ENCODE data around the gene RPS14. TPM values are rescaled to one million over a fixed set of nuclear protein-coding genes. Genes with fewer than 3 reads are reported as not detected.
A peak's percentile ranks its signal among the peaks of the same experiment; 100 is the strongest.
"Not testable (repeated sequence)": the region's sequence is repeated elsewhere in the genome, so short reads cannot be mapped to it uniquely, and the experiment has no call there.

Gene RPS14
- total and polyA plus RNA-seq, 9 of the 15 experiments (the other 6 are each of a cell fraction or from before 2014, with no cell fraction given) = 1,824 to 5,983 (median 3,017) TPM

DNA sequence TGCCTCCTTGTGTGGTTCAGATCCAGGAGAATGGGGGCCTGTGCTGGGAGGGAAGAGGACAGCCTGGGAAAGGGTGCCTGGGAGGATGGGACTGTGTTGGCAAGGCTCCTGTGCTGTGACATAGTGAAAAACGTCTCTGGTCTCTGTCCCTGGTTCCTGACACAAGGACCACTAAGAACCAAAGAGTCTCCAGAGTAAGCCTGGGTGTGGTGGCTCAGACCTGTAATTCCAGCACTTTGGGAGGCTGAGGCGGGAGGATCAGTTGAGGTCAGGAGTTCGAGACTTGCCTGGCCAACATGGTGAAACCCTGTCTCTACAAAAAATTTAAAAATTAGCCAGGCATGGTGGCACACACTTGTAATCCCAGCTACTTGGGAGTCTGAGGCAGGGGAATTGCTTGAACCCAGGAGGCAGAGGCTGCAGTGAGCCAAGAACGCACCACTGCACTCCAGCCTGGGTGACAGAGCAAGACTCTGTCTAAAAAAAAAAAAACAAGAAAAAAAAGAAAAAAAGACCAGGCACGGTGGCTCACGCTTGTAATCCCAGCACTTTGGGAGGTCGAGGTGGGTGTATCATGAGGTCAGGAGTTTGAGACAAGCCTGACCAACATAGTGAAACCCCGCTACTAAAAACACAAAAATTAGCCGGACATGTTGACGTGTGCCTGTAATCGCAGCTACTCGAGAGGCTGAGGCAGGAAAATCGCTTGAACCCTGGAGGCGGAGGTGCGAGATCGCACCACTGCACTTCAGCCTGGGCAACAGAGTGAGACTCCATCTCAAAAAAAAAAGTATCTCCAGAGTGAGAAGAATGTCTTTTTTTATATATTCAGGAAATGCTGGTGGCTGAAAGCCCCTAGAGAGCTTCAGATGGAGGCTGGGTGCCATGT is 35.4 kb downstream of the RPS14 start:
- H3K27me3 ChIP-seq (ENCODE audit: control insufficient read depth in 2 of 2, insufficient read depth in 2 of 2, low read length in 2 of 2); H3K4me2 ChIP-seq (ENCODE audit: insufficient read depth, low read length); in situ Hi-C loops (cut with MboI); H3K27ac ChIP-seq (ENCODE audit: extremely low read depth, low read depth, low read length); H3K36me3 ChIP-seq (ENCODE audit: control insufficient read depth, insufficient read depth, low read length); H3K9me3 ChIP-seq (replicated peaks; ENCODE audit: control insufficient read depth, insufficient read depth, low read depth, low read length); intact Hi-C loops (cut with micrococcal nuclease); H3K9me1 ChIP-seq (ENCODE audit: control insufficient read depth, insufficient read depth, low read length); ATAC-seq; BruUV-seq (replicated peaks); H3K4me1 ChIP-seq (replicated peaks in 1 of 2; ENCODE audit: control insufficient read depth in 2 of 2, insufficient read depth in 2 of 2, low read length in 2 of 2); DNase-seq (ENCODE audit: extremely low read depth in 1 of 4, low spot score in 3 of 4); H3K79me2 ChIP-seq (ENCODE audit: control insufficient read depth, insufficient read depth, low read length); H4K20me1 ChIP-seq (replicated peaks; ENCODE audit: control insufficient read depth, insufficient read depth, low read length); H3K4me3 ChIP-seq; H3K9ac ChIP-seq (ENCODE audit: insufficient read depth in 1 of 2, low read depth in 2 of 2, low read length in 2 of 2); FAIRE-seq; CTCF ChIA-PET (ENCODE audit: low intra/inter-chr PET ratio): not testable (repeated sequence)
- POLR2A ChIA-PET = interaction anchor here (1.2 kb wide), 1 partner anchor 8 kb away, joined by 3 read pairs; no protein-coding TSS in a partner anchor
- H2AFZ ChIP-seq (ENCODE audit: low read depth, low read length) = 0 out of 2 replicates have a peak overlapping the region, but pooled peaks have one; percentile 0
- TF ChIP-seq ZNF121 (CRISPR knock-in tag; conservative IDR thresholded peaks at IDR 0.05) = 0 out of 2 replicates have a peak, but pooled peaks have one; percentile 6
- 36% methylated on average over 15 of the region's 16 CpGs for WGBS (ENCODE audit: insufficient coverage, low coverage, missing lambda C conversion rate)

DNA sequence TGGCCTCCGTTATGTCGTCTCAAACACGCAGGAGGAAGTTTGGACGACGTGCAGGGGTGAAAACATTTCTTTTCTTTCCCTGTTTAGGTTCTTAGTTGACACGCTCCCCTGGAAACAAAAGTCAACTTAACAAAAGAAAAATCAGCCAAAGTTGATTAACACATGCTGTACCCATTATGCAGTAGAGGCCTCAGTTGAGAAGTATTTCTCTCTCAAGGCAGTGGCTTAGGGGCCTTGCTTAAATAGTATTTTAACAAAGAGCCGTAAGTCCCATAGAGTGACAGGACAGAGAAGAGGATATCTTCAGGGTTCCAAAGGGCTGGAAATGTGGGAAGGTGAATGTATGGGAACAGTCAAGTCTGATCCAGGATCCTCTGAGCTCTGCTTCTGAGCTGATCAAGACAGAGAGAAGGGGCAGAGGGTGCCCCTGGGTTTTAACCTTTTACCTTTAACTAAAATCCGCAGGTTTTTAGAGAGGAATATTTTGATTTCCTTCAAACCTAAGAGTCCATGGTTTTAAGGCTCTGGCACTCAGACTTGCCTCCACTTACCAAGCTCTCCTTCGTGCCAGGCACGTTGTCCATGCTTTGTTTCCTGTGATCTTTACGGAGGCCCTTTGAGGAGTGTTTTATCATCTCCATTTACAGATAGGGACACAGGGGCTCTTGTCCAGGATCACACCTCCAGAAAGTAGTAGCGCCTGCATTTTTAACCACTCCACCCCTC is 36.2 kb downstream of the RPS14 start:
- BruUV-seq (replicated peaks) = no TSS peak
- peaks cover 2 to 4% of the 10 kb centered on the region in 2 experiments; a peak in 1 of 5 replicates for H3K27me3 ChIP-seq (ENCODE audit: control insufficient read depth in 2 of 2, insufficient read depth in 2 of 2, low read length in 2 of 2)
- TF ChIP-seq BCL6 (CRISPR knock-in tag; IDR thresholded peaks at IDR 0.05) (no peak), ATF1 (CRISPR knock-in tag; IDR thresholded peaks at IDR 0.05) (no peak), ATF1 (tag; IDR thresholded peaks at IDR 0.05) (0 out of 2 replicates have a peak, but pooled peaks have one; percentile 51), ELF1 (tag; IDR thresholded peaks at IDR 0.05) (0 out of 2 replicates have a peak, but pooled peaks have one; percentile 17)
- in situ Hi-C loops (cut with MboI) = no loop called here
- H3K36me3 ChIP-seq (ENCODE audit: control insufficient read depth, insufficient read depth, low read length) = no peaks in the 10 kb centered on the region
- no peak for DNase-seq (ENCODE audit: extremely low read depth in 1 of 4, low spot score in 3 of 4)
- ChIA-PET POLR2A (no interaction called here), CTCF (ENCODE audit: low intra/inter-chr PET ratio) (interaction anchor here (1.2 kb wide), 1 partner anchor 23 kb away, joined by 3 read pairs; no protein-coding TSS in a partner anchor)
- FAIRE-seq = no peak
- H3K4me2 ChIP-seq (ENCODE audit: insufficient read depth, low read length) = no peak overlapping the region
- no peak overlapping the region; a peak in 1 of 4 replicates for H3K9ac ChIP-seq (ENCODE audit: insufficient read depth in 1 of 2, low read depth in 2 of 2, low read length in 2 of 2)
- H3K79me2 ChIP-seq (ENCODE audit: control insufficient read depth, insufficient read depth, low read length) = no peaks in the 10 kb centered on the region
- peak overlapping the region; percentile 63 for H2AFZ ChIP-seq (ENCODE audit: low read depth, low read length)
- ATAC-seq = no peak
- H3K4me3 ChIP-seq = no peak overlapping the region
- H3K9me3 ChIP-seq (replicated peaks; ENCODE audit: control insufficient read depth, insufficient read depth, low read depth, low read length) = no peaks in the 10 kb centered on the region
- 0 out of 2 replicates have a peak, but pooled peaks cover 5% of the 10 kb centered on the region for H4K20me1 ChIP-seq (replicated peaks; ENCODE audit: control insufficient read depth, insufficient read depth, low read length)
- WGBS (ENCODE audit: insufficient coverage, low coverage, missing lambda C conversion rate) = 42% methylated on average over 12 of the region's 12 CpGs
- H3K4me1 ChIP-seq (replicated peaks in 1 of 2; ENCODE audit: control insufficient read depth in 2 of 2, insufficient read depth in 2 of 2, low read length in 2 of 2) = peaks cover 4 to 6% of the 10 kb centered on the region in 2 experiments; a peak in 2 of 5 replicates
- intact Hi-C loops (cut with micrococcal nuclease) = no loop called here
- H3K9me1 ChIP-seq (ENCODE audit: control insufficient read depth, insufficient read depth, low read length) = no peaks in the 10 kb centered on the region
- no peak overlapping the region for H3K27ac ChIP-seq (ENCODE audit: extremely low read depth, low read depth, low read length)
